ENCODE results near the gene HIPK1.
A peak's percentile ranks its signal among the peaks of the same experiment; 100 is the strongest.
"Not testable (repeated sequence)": the region's sequence is repeated elsewhere in the genome, so short reads cannot be mapped to it uniquely, and the experiment has no call there.

HIPK1 gene

DNA sequence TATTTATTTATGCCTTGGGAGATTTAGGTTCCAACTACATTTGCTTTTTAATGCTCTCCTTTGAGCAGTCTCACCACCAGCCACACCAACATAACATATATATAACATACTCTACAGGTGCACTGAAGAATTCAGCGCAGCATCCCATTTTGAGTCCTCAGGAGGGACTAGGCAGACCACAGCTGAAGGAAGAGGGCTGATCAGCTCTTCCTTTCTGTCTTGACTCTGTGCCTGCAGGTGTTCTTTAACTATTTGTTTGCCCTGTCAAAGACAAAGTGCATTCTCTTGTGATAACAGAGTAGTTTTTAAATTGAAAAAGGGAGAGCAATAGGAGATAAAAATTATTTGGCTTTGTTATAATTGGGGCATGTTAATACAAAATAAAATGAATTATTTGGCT lies 17.0 kb downstream of the HIPK1 start:
- no peak for DNase-seq

DNA sequence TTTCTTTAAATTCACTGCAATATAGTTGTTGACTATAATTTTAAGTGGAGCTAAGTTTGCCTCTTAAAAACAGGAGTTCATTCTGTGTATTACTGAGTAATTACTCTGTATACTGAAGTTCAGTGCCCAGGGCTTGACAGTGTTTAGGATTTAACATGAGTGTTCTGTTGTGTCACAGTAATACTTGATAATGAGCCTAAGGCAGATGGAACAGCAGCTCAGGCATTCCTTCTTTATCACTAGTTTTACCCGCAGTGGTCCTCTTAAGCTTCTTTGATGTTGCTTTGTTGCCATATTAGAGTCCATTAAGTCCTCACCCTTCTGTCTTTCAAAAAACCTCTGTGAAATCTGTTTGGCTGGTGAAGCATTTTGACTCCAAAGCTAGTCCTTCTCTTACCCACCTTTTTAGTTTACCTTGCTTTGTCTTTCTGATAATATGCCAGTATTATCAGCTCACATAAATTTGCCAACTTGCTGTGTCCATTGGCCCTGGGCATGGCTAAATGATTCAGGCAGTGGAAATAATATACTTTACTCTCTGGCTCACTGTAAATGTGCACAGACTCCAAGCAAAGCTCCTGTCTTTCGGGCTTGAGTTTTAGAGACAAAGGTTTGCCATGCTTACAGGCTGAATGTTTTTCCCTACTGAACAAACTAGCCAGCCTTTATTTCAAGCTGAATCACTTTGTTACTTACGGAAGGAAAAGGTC lies 17.7 kb downstream of the HIPK1 start:
- no peak for DNase-seq

DNA sequence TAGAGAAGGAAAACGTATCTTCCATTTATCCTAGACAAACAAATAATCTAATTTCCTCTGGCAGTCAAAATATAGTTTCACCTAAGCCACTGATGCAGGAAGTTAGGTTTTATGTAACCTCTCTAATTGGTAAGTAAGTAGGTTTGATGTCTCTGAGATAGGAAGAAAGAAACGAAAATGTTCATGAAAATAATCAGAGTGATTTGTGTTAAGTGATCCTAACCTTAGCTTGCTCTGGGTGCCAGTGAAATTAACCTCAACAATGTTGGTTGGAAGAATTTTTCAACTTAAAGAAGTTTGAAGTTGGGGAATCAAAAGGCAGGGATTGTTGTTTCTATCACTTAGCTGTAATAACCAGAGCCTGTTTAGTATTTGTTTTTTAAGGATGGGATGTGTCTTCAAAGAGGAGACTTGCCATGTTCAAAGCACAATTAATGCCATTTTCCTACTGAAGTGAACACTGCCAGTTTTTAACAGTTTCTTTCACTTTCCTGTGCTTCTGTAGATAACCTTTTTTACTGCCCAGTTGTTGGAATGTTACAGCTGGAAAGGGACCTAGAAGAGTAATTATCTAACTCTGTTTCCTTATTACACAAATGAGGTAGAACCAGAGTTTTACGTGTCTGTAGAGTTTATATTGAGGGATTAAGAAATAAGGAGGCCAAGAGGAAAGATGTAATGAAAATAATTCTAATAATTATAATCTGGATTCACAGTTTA lies 18.4 kb downstream of the HIPK1 start:
- DNase-seq: no peak

DNA sequence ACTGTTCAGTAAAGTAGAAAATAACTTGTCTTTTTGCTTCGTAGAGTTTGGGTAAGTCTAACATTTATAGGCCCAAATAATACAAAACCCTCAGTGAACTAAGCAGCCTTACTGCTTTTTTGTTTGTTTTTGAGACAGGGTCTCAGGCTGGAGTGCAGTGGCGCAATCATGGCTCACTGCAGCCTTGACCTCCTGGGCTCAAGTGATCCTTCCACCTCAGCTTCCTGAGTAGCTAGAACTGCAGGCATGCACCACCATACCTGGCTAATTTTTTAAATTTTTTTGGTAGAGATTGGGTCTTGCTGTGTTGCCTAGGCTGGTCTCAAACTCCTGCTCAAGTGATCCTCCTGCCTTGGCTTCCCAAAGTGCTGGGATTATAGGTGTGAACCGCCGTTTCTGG lies 19.0 kb downstream of the HIPK1 start:
- DNase-seq: not testable (repeated sequence)

DNA sequence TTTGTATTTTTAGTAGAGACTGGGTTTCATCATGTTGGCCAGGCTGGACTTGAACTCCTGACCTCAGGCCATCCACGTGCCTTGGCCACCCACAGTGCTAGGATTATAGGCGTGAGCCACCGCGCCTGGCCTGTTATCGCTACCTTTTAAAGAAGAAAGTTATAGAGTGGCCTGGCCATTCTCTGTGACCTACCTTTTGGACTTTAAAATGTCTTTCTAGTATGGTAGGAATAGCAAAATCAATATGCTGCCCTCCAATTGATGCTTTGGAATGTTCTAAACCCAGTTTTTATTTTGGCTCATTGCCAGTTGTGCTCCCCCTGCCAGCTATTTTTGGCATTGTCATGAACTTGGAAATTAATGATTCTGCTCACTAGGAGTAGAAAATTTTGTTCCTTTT lies 19.9 kb downstream of the HIPK1 start:
- no peak for DNase-seq

DNA sequence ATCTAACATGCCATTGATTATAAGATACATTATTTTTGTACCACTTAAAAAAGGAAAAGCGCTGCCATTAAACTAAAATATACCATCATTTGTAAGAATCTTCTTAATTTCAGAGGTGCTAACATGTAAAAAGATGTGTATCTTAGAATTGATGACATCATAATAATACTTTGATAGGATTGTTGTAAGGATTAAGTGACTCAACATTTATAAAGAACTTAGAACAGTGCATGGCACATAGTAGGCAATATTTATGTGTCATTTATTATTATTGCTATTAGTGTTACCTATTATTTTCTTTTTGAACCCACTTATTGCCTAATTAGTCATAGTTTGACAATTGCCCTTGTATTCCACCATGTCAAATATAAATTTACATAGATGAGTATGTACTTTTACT lies 21.8 kb downstream of the HIPK1 start:
- no peak for DNase-seq

DNA sequence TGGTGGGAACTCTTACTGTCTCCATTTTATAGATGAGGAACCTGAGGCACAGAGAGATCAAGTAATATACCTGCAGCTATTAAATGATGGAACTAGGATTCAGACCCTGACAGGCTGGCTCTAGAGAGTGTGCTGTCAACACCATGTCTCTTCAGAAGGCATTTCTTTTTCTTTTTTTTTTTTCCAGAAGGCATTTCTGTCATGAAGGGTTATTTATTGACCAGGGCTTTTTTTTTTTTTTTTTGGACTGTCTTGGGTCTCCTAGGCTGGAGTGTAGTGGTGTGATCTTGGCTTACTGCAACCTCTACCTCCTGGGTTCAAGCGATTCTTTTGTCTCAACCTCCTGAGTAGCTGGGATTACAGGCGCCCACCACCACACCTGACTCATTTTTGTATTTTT lies 22.6 kb downstream of the HIPK1 start:
- no peak for DNase-seq

DNA sequence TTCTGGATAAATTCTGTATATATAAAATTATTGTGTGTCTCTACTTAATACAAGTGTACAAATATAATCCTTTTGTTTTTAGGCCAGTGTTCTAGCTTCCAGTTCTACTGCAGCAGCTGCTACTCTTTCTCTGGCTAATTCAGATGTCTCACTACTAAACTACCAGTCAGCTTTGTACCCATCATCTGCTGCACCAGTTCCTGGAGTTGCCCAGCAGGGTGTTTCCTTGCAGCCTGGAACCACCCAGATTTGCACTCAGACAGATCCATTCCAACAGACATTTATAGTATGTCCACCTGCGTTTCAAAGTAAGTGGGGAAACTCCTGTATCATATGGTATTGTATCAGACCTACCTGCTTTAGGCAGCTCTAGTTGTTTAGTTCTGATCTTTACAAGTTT lies 28.9 kb downstream of the HIPK1 start:
- no peak for DNase-seq

DNA sequence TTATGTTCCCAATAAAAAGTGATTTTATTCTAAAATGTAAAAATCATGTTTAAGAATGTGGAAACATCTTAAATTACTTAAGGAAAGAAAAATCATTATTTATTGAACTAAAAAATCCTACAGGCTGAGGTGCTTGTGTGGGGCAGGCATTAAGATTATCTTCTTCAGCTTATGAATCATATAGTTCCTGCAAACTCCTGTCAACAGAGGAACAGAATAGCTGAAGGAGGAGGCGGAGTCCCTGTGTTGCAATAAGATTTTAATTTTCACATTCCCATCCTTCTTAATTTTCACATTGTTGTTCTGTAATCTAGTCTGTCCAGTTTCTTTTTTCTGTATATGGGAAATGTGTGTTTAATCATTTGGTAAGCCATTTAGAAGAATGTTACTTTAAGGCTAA lies 29.6 kb downstream of the HIPK1 start:
- no peak for DNase-seq

DNA sequence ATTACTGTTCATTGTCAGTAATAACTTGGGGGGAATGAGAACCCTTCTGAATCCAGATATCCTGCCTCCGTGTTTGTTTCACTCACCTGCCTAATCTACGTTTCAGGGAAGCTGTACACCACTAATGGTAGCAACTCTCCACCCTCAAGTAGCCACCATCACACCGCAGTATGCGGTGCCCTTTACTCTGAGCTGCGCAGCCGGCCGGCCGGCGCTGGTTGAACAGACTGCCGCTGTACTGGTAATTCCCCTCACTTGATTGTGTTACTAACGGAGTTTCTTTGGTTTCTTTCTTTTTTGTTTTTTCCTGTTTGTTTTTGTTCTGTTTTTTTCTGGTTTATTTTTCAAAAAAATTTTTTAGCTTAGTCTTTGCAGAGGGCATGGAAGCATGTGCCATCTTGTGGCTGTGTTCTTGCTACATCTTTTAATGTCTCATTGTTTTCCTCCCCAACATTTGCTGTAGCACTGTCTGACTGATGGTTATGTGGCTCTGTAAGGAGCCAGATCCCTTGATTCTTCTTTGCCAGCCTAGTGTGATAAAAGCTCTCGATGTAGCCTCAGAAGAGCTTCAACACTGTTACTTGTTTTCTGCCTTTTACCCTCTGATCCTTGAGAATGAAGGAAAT lies 34.3 kb downstream of the HIPK1 start:
- DNase-seq: no peak

DNA sequence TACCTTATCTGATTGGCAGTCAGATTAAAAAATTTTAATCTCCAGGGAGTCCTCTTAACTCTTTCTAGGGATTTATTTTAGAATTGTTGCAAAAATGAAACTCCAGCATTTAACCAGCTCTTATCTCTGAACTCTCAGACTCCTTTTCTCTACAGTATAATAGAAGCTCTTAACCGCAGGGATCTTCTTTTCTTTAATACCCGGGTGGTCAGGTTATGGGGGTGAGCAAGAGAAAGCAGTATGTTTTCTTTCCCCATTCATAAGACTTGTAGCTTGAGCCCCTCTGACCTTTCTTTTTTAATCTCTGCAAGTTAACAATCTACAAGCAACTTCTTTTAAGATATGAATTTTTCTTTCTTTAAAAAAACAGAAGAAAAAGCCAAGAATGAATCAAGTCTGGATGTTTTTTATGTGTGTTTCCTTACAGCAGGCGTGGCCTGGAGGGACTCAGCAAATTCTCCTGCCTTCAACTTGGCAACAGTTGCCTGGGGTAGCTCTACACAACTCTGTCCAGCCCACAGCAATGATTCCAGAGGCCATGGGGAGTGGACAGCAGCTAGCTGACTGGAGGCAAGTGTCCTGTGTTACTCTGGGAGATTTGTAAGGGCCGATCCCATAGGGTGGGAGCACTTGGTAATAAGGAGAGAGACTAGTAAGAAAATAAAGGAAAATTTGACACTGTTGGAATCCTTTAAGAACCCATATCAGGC lies 36.7 kb downstream of the HIPK1 start:
- no peak for DNase-seq

DNA sequence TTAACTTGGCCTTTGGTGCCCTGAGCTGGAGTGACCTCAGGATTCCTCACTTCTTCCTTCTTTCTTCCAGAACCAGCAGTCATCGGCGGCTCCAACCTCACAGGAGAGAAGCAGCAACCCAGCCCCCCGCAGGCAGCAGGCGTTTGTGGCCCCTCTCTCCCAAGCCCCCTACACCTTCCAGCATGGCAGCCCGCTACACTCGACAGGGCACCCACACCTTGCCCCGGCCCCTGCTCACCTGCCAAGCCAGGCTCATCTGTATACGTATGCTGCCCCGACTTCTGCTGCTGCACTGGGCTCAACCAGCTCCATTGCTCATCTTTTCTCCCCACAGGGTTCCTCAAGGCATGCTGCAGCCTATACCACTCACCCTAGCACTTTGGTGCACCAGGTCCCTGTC lies 43.8 kb downstream of the HIPK1 start:
- DNase-seq: no peak

DNA sequence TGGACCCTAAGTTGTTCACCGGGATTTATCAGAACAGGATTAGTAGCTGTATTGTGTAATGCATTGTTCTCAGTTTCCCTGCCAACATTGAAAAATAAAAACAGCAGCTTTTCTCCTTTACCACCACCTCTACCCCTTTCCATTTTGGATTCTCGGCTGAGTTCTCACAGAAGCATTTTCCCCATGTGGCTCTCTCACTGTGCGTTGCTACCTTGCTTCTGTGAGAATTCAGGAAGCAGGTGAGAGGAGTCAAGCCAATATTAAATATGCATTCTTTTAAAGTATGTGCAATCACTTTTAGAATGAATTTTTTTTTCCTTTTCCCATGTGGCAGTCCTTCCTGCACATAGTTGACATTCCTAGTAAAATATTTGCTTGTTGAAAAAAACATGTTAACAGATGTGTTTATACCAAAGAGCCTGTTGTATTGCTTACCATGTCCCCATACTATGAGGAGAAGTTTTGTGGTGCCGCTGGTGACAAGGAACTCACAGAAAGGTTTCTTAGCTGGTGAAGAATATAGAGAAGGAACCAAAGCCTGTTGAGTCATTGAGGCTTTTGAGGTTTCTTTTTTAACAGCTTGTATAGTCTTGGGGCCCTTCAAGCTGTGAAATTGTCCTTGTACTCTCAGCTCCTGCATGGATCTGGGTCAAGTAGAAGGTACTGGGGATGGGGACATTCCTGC lies 46.2 kb downstream of the HIPK1 start:
- DNase-seq: no peak

DNA sequence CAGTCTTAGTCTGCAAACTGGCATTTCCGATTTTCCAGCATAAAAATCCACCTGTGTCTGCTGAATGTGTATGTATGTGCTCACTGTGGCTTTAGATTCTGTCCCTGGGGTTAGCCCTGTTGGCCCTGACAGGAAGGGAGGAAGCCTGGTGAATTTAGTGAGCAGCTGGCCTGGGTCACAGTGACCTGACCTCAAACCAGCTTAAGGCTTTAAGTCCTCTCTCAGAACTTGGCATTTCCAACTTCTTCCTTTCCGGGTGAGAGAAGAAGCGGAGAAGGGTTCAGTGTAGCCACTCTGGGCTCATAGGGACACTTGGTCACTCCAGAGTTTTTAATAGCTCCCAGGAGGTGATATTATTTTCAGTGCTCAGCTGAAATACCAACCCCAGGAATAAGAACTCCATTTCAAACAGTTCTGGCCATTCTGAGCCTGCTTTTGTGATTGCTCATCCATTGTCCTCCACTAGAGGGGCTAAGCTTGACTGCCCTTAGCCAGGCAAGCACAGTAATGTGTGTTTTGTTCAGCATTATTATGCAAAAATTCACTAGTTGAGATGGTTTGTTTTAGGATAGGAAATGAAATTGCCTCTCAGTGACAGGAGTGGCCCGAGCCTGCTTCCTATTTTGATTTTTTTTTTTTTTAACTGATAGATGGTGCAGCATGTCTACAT lies 47.6 kb downstream of the HIPK1 start:
- DNase-seq: no peak

DNA sequence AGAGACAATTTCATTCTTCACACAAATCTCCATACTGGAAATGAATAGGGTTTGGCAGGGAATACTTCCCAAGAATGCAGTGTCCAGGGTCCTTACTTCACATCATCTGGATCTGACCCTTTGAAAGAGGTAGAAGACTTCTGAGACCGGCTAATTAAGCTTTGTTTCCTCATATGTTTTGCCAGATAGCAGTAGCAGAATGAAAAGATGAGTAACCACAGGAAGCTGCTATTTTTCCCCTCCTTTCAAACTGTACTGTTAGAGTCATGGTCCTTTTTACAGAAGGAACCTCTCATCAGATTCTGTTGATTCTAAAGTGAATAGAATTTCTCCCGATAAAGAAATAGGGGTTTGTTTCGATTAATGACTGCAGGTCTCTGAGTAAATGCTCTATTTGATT lies 48.8 kb downstream of the HIPK1 start:
- DNase-seq: no peak

DNA sequence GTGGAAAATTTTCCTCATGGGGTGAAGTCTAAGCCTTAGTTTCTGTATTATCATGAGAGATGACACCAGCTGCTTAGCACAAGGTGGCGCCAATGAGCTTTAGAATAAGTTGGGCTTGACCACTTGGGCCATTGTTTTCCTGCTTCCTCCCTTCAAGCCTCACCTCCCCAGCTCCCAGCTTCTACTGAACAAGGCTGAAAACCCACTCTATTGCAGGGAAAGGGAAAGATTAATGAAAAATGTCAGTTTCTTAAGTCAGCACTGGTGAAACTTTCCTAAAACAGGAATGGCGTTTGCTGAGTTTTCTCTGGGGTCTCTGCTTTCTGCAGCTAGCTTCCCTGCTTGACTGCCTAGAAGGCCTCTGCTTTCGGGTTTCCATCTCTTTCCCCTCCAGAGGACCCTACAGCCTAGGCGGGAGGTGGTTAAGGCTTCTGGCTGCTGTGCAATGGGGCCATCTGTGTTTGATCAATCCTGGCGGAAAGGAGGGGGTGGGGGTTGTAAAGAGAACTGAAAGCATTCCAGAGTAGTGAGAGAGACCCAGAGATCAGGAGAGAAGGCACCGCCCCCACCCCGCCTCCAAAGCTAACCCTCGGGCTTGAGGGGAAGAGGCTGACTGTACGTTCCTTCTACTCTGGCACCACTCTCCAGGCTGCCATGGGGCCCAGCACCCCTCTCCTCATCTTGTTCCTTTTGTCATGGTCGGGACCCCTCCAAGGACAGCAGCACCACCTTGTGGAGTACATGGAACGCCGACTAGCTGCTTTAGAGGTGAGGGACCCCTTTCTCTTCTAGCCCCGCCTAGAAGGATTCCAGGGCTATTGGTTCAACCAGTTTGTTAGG lies 50.0 kb downstream of the HIPK1 start, which contains the start of gene OLFML3:
Gene OLFML3 (plus strand): TSS at position 612 of the 840 bp plus-strand sequence. CDS start 43 bp downstream, at position 655.
- DNase-seq: peak in 1 of 4 experiments; percentile 19

DNA sequence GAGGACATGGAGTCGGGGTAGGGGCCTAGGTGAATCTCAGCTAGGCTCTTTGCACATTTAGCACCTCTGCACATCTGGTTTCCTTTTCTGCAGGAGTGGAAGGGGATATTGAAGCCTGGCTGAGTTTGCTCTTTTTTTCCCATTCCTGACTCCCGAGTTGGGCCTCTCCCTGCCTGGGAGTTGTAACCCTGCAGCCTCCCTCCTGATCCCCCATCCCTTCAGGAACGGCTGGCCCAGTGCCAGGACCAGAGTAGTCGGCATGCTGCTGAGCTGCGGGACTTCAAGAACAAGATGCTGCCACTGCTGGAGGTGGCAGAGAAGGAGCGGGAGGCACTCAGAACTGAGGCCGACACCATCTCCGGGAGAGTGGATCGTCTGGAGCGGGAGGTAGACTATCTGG lies 51.0 kb downstream of the HIPK1 start:
- DNase-seq: no peak

DNA sequence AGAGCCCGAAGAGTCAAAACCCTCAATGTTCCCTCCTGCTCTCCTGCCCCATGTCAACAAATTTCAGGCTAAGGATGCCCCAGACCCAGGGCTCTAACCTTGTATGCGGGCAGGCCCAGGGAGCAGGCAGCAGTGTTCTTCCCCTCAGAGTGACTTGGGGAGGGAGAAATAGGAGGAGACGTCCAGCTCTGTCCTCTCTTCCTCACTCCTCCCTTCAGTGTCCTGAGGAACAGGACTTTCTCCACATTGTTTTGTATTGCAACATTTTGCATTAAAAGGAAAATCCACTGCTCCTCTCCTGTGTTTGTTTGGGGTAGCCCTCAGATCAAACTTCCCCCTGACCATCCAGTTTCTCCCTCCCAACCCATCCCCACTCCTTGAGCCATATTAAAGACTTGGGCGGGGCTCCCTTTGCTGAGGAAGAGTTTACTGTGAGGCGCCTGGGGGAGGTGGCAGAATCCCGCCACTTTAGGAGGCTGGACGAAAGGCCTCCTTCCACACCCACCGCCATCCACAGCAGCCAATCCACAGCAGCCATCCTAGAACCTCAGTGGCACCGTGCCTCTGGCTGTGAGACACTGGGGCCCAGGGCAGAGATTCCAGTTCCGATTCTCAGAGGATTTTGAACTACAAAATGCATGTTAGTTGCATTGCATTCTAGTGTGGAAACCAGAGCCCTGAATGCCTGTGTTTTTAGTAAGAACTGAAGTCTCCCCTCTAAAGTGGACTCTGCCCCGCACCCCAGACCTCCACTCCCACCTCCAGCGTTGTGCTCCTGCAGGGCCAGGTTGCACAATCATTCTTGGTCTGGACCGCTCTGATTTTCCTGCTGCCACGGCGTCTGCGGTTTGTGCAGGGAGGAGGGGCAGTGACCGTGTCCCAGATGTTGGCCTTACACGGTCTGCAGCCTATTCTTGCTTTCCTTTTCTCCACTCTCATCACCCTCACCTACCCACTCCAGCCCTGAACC lies 53.1 kb downstream of the HIPK1 start:
- DNase-seq: no peak

DNA sequence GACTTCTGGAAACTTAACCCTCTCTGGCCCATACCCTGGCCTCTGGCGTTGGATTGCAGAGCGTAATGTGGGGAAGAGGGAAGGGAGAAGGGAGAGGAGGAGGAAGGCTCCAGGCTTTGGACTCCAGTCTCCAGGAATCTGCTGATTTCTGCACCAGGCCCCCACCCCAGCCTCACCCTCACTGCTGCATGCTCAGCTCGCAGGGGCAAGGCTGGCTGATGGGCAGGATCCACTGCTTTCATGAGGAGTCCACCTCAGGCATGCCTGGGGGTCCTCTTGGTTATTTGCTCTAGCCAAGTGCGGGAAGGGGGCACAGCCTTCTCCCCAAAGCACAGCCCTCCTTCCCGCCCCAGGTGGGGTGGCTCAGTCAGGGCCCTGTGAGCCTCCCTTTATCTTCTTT lies 53.8 kb downstream of the HIPK1 start:
- DNase-seq: no peak

DNA sequence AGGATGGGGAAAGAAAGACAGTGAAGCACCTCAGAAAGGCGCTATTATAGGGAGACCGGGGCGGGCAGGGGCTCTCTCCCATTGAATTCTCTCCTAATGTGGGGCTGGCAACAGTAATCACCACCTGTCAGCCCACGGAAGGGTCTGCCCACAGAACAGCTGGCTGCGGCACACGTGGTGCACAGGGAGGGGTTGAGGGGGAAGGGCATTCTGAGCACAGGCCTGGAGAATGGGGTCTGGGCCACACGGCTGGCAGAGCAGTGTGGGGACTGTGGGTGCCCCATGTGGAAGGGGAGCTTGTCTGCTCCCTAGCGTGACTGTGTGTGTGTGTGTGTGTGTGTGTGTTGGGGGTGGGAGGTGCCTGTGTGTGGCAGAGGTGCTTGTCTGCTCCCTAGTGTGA lies 54.3 kb downstream of the HIPK1 start:
- no peak for DNase-seq
